GM06990 (cell line): ENCODE measurements around the gene LMF2.

Experiments
- DNase-seq: peaks from one replicate; pipeline ENCODE4 v3.0.0-alpha.2; 2011; ENCODE audit not compliant: insufficient read length; ENCODE audit errors: extremely low read depth
- H3K27me3 ChIP-seq: replicated peaks from 2 replicates; pipeline ENCODE4 v1.6.0; 2011; ENCODE audit warnings: low read length; ENCODE audit not compliant: control insufficient read depth, insufficient read depth
- H3K36me3 ChIP-seq: 2 replicates; pipeline ENCODE4 v1.5.1; 2011; ENCODE audit warnings: low read length; ENCODE audit not compliant: control insufficient read depth, insufficient read depth
- H3K4me3 ChIP-seq: replicated peaks from 2 replicates; pipeline ENCODE4 v1.5.1; 2011; ENCODE audit warnings: low read depth, mild to moderate bottlenecking, control low read depth, low read length
- TF ChIP-seq, protein P1 (sequence below): IDR thresholded peaks from 2 replicates; pipeline ENCODE4 v1.5.1; 2011; ENCODE audit warnings: low read length, control low read depth, mild to moderate bottlenecking, inconsistent platforms; ENCODE audit not compliant: insufficient read depth, poor library complexity, severe bottlenecking

LMF2 gene, protein sequence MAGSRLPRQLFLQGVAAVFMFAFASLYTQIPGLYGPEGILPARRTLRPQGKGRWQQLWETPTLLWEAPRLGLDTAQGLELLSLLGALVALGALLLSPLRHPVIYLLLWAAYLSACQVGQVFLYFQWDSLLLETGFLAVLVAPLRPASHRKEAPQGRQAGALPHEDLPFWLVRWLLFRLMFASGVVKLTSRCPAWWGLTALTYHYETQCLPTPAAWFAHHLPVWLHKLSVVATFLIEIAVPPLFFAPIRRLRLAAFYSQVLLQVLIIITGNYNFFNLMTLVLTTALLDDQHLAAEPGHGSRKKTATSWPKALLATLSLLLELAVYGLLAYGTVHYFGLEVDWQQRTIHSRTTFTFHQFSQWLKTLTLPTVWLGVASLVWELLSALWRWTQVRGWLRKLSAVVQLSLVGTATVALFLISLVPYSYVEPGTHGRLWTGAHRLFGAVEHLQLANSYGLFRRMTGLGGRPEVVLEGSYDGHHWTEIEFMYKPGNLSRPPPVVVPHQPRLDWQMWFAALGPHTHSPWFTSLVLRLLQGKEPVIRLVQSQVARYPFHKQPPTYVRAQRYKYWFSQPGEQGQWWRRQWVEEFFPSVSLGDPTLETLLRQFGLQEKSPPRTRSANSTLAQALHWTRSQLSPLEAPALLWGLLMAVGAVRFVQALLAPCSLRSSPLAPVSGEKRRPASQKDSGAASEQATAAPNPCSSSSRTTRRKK

DNA sequence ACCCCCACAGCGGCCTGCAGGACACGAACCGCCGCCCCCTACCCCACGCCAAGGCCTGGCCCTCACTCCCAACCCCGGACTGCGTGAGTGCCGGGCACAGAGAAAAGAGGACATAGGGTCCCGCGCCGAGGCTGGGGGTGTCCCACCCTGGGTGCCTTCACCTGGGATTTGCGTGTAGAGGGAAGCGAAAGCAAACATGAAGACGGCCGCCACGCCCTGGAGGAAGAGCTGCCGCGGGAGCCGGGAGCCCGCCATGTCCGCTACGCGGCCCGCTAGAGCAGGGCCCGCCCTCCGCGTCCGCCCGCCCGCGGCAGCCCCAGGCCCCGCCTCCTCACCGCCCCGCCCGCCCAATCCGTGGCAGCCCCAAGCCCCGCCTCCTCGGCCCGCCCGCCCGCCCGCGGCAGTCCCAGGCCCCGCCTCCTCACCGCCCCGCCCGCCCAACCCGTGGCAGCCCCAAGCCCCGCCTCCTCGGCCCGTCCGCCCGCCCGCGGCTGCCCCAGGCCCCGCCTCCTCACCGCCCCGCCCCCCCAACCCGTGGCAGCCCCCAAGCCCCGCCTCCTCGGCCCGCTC lies at the start of gene LMF2:
Gene LMF2 (minus strand): TSS at position 282 of the 570 bp plus-strand sequence. CDS start 27 bp downstream, at position 255.
- H3K27me3 ChIP-seq = no peaks in the 10 kb centered on the region
- DNase-seq = peak; percentile 86
- H3K4me3 ChIP-seq = peak within 1 kb of the TSS; percentile 98
- peaks cover 19% of the 10 kb centered on the region for H3K36me3 ChIP-seq
- TF ChIP-seq, protein P1, sequence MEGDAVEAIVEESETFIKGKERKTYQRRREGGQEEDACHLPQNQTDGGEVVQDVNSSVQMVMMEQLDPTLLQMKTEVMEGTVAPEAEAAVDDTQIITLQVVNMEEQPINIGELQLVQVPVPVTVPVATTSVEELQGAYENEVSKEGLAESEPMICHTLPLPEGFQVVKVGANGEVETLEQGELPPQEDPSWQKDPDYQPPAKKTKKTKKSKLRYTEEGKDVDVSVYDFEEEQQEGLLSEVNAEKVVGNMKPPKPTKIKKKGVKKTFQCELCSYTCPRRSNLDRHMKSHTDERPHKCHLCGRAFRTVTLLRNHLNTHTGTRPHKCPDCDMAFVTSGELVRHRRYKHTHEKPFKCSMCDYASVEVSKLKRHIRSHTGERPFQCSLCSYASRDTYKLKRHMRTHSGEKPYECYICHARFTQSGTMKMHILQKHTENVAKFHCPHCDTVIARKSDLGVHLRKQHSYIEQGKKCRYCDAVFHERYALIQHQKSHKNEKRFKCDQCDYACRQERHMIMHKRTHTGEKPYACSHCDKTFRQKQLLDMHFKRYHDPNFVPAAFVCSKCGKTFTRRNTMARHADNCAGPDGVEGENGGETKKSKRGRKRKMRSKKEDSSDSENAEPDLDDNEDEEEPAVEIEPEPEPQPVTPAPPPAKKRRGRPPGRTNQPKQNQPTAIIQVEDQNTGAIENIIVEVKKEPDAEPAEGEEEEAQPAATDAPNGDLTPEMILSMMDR = no peak

DNA sequence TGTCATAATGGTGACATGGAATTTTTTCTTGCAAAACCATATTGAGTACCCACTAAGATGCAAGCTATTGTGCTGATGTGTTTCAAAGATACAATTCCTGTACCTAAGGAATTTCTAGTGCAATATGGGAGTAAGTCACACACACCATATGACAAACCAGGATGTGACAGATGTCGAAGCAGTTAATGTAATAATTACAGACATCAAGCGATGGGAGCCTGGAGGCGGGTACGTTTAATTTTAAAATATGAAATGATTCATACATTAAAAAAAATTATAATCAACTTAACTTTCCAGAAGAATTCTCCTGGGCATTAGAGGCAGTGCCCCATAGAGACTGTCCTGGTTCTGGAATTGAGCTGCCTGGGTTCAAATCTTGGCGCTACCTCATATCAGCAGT lies 49.2 kb upstream of the LMF2 start:
- DNase-seq = no peak
- H3K4me3 ChIP-seq = no peak overlapping the region
- no peaks in the 10 kb centered on the region for H3K27me3 ChIP-seq
- TF ChIP-seq, protein P1 = no peak
- H3K36me3 ChIP-seq = no peaks in the 10 kb centered on the region

DNA sequence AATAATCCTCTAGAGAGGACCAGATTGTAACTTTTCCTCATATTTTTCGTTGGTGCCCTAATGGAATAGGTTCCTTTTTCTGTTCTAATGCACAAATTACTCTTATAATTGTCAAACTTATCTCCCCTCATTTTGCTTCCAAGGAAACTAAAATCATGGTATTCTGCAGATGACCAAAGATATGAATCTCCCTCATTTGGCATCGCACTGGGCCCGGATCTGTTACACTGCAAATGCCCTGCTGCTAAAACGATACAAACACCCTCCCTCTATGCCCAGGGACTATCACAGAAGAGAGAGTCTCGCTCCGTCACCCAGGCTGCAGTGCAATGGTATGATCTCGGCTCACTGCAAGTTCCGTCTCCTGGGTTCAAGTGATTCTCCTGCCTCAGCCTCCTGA lies 45.8 kb upstream of the LMF2 start:
- H3K27me3 ChIP-seq = no peaks in the 10 kb centered on the region
- H3K4me3 ChIP-seq = no peak overlapping the region
- DNase-seq = no peak
- TF ChIP-seq, protein P1 = no peak
- H3K36me3 ChIP-seq = no peaks in the 10 kb centered on the region

DNA sequence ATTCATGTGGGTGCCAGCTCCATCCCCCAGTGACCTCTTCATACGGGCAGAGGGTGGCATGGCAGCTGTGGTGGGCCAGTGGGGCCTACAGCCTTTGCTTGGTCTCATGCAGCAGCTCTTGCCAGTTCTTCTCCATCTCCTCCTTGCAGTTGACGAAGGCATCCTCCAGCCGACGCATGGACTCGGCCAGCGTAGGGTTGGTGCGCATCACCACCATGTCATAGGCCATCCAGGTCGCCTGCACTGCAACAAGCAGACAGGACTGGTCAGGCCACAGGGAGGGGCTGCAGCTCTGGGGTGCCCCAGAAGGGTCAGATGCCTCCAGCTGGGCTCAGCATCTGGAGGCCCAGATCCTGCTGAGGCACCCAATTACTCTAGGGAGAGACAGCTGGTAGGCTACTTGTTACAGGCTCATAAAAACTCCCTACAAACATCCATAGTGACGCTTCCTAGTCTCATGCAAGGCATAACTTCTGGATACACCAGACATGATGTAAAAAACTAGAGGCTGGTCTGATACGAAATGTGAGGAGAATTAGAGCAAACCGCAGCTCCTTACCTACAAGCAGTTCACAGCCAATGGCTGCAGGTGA lies 43.8 kb upstream of the LMF2 start:
- no peak for DNase-seq
- H3K27me3 ChIP-seq = no peaks in the 10 kb centered on the region
- H3K4me3 ChIP-seq = no peak overlapping the region
- TF ChIP-seq, protein P1 = no peak
- no peaks in the 10 kb centered on the region for H3K36me3 ChIP-seq

DNA sequence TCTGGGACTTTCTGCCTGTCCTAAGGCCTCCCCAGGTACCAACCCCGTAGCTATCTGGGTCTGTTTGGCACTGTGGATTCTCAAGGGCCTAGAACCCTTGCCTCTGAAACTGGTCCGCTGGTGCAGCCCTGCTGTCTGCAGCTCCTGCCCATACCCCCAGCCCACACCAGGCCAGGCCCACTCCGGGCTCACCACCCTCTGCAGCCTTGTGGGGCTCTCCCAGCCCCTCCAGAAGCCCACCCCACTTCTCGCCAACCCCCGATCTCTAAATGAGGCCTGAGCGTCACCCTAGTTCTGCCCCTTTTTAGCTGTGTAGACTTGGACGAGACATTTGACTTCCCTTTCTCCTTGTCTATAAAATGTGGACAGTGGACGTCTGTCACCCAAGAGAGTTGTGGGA lies 42.9 kb upstream of the LMF2 start:
- H3K4me3 ChIP-seq = no peak overlapping the region
- no peaks in the 10 kb centered on the region for H3K36me3 ChIP-seq
- DNase-seq = no peak
- TF ChIP-seq, protein P1 = no peak
- no peaks in the 10 kb centered on the region for H3K27me3 ChIP-seq
